Small intestine (tissue), 7 donors: ENCODE results near the gene SLC52A1. TPM values are rescaled to one million over a fixed set of nuclear protein-coding genes. Genes with fewer than 3 reads are reported as not detected.
"Not testable (repeated sequence)": the region's sequence is repeated elsewhere in the genome, so short reads cannot be mapped to it uniquely, and the experiment has no call there.

Source experiments
- DNase-seq, 2 donors: peaks; one replicate each; pipeline versions ENCODE4 v3.0.0 to v3.0.0-alpha.2; 2013
- FAIRE-seq: peaks from 2 replicates; lab custom pipeline; 2012; peaks lifted over from hg19 to GRCh38; lab: Jason Lieb, UNC
- H3K27ac ChIP-seq, 3 donors: one replicate each; pipeline ENCODE4 v1.5.1; 2013; ENCODE audit warnings: low read length in 2 of 3, mild to moderate bottlenecking in 2 of 3, control low read depth in 1 of 3, inconsistent platforms in 1 of 3, low read depth in 1 of 3, moderate library complexity in 1 of 3
- H3K27me3 ChIP-seq, 3 donors: one replicate each; pipeline ENCODE4 v1.6.1; 2013; ENCODE audit warnings: low read length in 3 of 3, inconsistent platforms in 1 of 3; ENCODE audit not compliant: control insufficient read depth in 3 of 3, insufficient read depth in 3 of 3
- H3K36me3 ChIP-seq, 3 donors: one replicate each; pipeline ENCODE4 v1.6.1; 2013; ENCODE audit warnings: low read length in 3 of 3, inconsistent platforms in 1 of 3, low read depth in 1 of 3, mild to moderate bottlenecking in 1 of 3, moderate library complexity in 1 of 3; ENCODE audit not compliant: control insufficient read depth in 3 of 3, insufficient read depth in 2 of 3
- H3K4me1 ChIP-seq, 3 donors: one replicate each; pipeline ENCODE4 v1.6.1; 2013; ENCODE audit warnings: low read length in 2 of 3, inconsistent platforms in 1 of 3, low read depth in 1 of 3, mild to moderate bottlenecking in 1 of 3, moderate library complexity in 1 of 3; ENCODE audit not compliant: control insufficient read depth in 3 of 3, insufficient read depth in 2 of 3
- H3K4me3 ChIP-seq, 3 donors: one replicate each; pipeline ENCODE4 v1.5.1; 2013; ENCODE audit warnings: low read length in 3 of 3, control low read depth in 1 of 3, inconsistent platforms in 1 of 3, low read depth in 1 of 3, mild to moderate bottlenecking in 1 of 3, moderate library complexity in 1 of 3
- H3K9me3 ChIP-seq, 2 donors: one replicate each; pipeline ENCODE4 v1.6.1; 2013; ENCODE audit warnings: low read depth in 1 of 2, low read length in 1 of 2; ENCODE audit not compliant: control insufficient read depth in 2 of 2, insufficient read depth in 1 of 2
- WGBS, 3 donors: extraction: QIAGEN DNeasy Blood & Tissue Kit; methylation state at CpG; one replicate each; pipeline ENCODE4 v1.1.7; 2013; 5-methylcytosine and 5-hydroxymethylcytosine counted together
- polyA plus RNA-seq, 4 donors: library from polyadenylated mRNA; stranded (reverse) in 3 of 4; unstranded in 1 of 4; fragments of 200-250 nt in 3 of 4; fragments of 120-200 nt in 1 of 4; gene quantifications; one replicate each; pipeline versions ENCODE4 v1.2.1 to v1.2.3, GENCODE V29; 2013
- donor health status: healthy with polysubstance abuse.
- donor health status: control.
- donor health status: control.
- donor health status: Bipolar disorder and iron deficiency.
- donor health status: healthy.

SLC52A1 gene
- polyA plus RNA-seq, 4 donors: 1.9 to 44.5 (median 29.5) TPM

GRCh38 chr17:5042157-5043022 is 7.2 kb upstream of the SLC52A1 start:
- no peak for FAIRE-seq
- peak; percentile 88 to 96 for DNase-seq
- H3K27ac ChIP-seq: peak overlapping the region; percentile 83 to 91 (median 84)
- peaks cover 0 to 4% of the 10 kb centered on the region in 2 donors for H3K9me3 ChIP-seq
- no peaks in the 10 kb centered on the region for H3K36me3 ChIP-seq
- peaks cover 0 to 37% (median 9%) of the 10 kb centered on the region in 3 donors for H3K4me1 ChIP-seq
- H3K27me3 ChIP-seq: no peaks in the 10 kb centered on the region
- 17 to 52% (median 25%) methylated on average over 15 of the region's 15 CpGs for WGBS, 3 donors
- peak overlapping the region in 2 of 3 donors; percentile 9 to 21 for H3K4me3 ChIP-seq

GRCh38 chr17:5034651-5035050 is 575 bp downstream of the SLC52A1 start:
- WGBS, 3 donors: 22 to 69% (median 35%) methylated on average over 14 of the region's 14 CpGs
- no peaks in the 10 kb centered on the region for H3K9me3 ChIP-seq
- peak overlapping the region in 1 of 3 donors; percentile 64 for H3K27ac ChIP-seq
- peaks cover 0 to 10% (median 0%) of the 10 kb centered on the region in 3 donors for H3K36me3 ChIP-seq
- peaks cover 0 to 8% (median 3%) of the 10 kb centered on the region in 3 donors for H3K4me1 ChIP-seq
- DNase-seq: no peak
- peak overlapping the region in 1 of 3 donors; percentile 50 for H3K4me3 ChIP-seq
- no peaks in the 10 kb centered on the region for H3K27me3 ChIP-seq
- FAIRE-seq: no peak

- no peak for FAIRE-seq
- 59 to 75% (median 61%) methylated on average over 5 of the region's 5 CpGs for WGBS, 3 donors
- no peaks in the 10 kb centered on the region for H3K27me3 ChIP-seq
- H3K4me3 ChIP-seq: peak overlapping the region in 1 of 3 donors; percentile 50
- peak overlapping the region in 1 of 3 donors; percentile 64 for H3K27ac ChIP-seq
- H3K36me3 ChIP-seq: peaks cover 0 to 10% (median 0%) of the 10 kb centered on the region in 3 donors
- DNase-seq: no peak
- peaks cover 0 to 8% (median 3%) of the 10 kb centered on the region in 3 donors for H3K4me1 ChIP-seq
- H3K9me3 ChIP-seq: no peaks in the 10 kb centered on the region
These were observed 1.2 kb downstream of the SLC52A1 start for GRCh38 chr17:5034063-5034462.

GRCh38 chr17:5033352-5034015 is 1.7 kb downstream of the SLC52A1 start:
- Histone ChIP-seq H3K27ac (peak overlapping the region in 1 of 3 donors; percentile 13), H3K4me3 (peak overlapping the region in 1 of 3 donors; percentile 50), H3K27me3 (no peaks in the 10 kb centered on the region), H3K36me3 (peaks cover 0 to 10% (median 0%) of the 10 kb centered on the region in 3 donors), H3K4me1 (peaks cover 0 to 8% (median 3%) of the 10 kb centered on the region in 3 donors), H3K9me3 (no peaks in the 10 kb centered on the region)
- DNase-seq (no peak), FAIRE-seq (no peak)
- WGBS, 3 donors: 76 to 89% (median 82%) methylated on average over 13 of the region's 13 CpGs

GRCh38 chr17:5032865-5033264 is 2.4 kb downstream of the SLC52A1 start:
- peak overlapping the region in 1 of 3 donors; percentile 50 for H3K4me3 ChIP-seq
- H3K36me3 ChIP-seq: peaks cover 0 to 10% (median 0%) of the 10 kb centered on the region in 3 donors
- FAIRE-seq (no peak), DNase-seq (no peak)
- peak overlapping the region in 1 of 3 donors; percentile 50 for H3K27ac ChIP-seq
- H3K4me1 ChIP-seq: peaks cover 0 to 8% (median 3%) of the 10 kb centered on the region in 3 donors
- no peaks in the 10 kb centered on the region for H3K27me3 ChIP-seq
- WGBS, 3 donors: 63 to 81% (median 79%) methylated on average over 6 of the region's 6 CpGs
- H3K9me3 ChIP-seq: no peaks in the 10 kb centered on the region

GRCh38 chr17:5031365-5032082 is 3.7 kb downstream of the SLC52A1 start:
- Histone ChIP-seq H3K27me3 (no peaks in the 10 kb centered on the region), H3K36me3 (peaks cover 0 to 10% (median 0%) of the 10 kb centered on the region in 3 donors), H3K4me1 (peaks cover 0 to 8% (median 3%) of the 10 kb centered on the region in 3 donors), H3K4me3 (peak overlapping the region; percentile 52 to 68 (median 61)), H3K9me3 (no peaks in the 10 kb centered on the region), H3K27ac (peak overlapping the region; percentile 28 to 53 (median 52))
- peak; percentile 88 to 91 for DNase-seq
- 3 to 4% (median 4%) methylated on average over 22 to 48 of the region's 48 CpGs for WGBS, 3 donors
- no peak for FAIRE-seq

GRCh38 chr17:5030168-5030567 is 5.1 kb downstream of the SLC52A1 start:
- not testable (repeated sequence) for FAIRE-seq, H3K27me3 ChIP-seq, H3K27ac ChIP-seq, DNase-seq, H3K9me3 ChIP-seq, H3K4me1 ChIP-seq, H3K4me3 ChIP-seq
- peaks cover 0 to 12% (median 0%) of the 10 kb centered on the region in 3 donors for H3K36me3 ChIP-seq
- 80 to 100% (median 91%) methylated on average over 1 to 2 of the region's 2 CpGs for WGBS, 3 donors
